ENCODE results near the gene ALCAM.

- TF ChIP-seq EP300 (IDR thresholded peaks at IDR 0.05; ENCODE audit: low read depth) (no peak), POLR2A (IDR thresholded peaks at IDR 0.05) (no peak), POLR2AphosphoS5 (IDR thresholded peaks at IDR 0.05) (no peak)
- TF ChIP-seq, protein P1, sequence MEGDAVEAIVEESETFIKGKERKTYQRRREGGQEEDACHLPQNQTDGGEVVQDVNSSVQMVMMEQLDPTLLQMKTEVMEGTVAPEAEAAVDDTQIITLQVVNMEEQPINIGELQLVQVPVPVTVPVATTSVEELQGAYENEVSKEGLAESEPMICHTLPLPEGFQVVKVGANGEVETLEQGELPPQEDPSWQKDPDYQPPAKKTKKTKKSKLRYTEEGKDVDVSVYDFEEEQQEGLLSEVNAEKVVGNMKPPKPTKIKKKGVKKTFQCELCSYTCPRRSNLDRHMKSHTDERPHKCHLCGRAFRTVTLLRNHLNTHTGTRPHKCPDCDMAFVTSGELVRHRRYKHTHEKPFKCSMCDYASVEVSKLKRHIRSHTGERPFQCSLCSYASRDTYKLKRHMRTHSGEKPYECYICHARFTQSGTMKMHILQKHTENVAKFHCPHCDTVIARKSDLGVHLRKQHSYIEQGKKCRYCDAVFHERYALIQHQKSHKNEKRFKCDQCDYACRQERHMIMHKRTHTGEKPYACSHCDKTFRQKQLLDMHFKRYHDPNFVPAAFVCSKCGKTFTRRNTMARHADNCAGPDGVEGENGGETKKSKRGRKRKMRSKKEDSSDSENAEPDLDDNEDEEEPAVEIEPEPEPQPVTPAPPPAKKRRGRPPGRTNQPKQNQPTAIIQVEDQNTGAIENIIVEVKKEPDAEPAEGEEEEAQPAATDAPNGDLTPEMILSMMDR (IDR thresholded peaks at IDR 0.05): no peak
These were observed 167.3 kb downstream of the ALCAM start for GRCh38 chr3:105533960-105534359.

All from transverse colon (tissue), 4 donors.